Suprapubic skin (tissue), 4 donors: ENCODE data around the gene GNB4.

Experiments used
- EP300 ChIP-seq: sonication (generic); formaldehyde crosslinking; IDR thresholded peaks from one replicate; pipeline ENCODE4 v1.6.1; 2017; ENCODE audit warnings: antibody characterized with exemption
- POLR2A ChIP-seq, 2 donors: fragments of 450-650 bp; IDR thresholded peaks; one replicate each; pipeline ENCODE4 v1.6.1; 2017; ENCODE audit warnings: antibody characterized with exemption in 2 of 2, mild to moderate bottlenecking in 2 of 2, moderate library complexity in 2 of 2
- POLR2AphosphoS5 ChIP-seq, 3 donors: sonication (generic); formaldehyde crosslinking; IDR thresholded peaks; one replicate each; pipeline ENCODE4 v1.6.1; 2017; ENCODE audit warnings: antibody characterized with exemption in 3 of 3
- TF ChIP-seq, protein P1 (sequence below), 2 donors: fragments of 200-600 bp in 1 of 2; fragments of 450-650 bp in 1 of 2; sonication (generic) in 1 of 2; IDR thresholded peaks; one replicate each; pipeline ENCODE4 v1.5.1; 2016 to 2019; ENCODE audit warnings: antibody characterized with exemption in 2 of 2, mild to moderate bottlenecking in 1 of 2, moderate library complexity in 1 of 2

DNA sequence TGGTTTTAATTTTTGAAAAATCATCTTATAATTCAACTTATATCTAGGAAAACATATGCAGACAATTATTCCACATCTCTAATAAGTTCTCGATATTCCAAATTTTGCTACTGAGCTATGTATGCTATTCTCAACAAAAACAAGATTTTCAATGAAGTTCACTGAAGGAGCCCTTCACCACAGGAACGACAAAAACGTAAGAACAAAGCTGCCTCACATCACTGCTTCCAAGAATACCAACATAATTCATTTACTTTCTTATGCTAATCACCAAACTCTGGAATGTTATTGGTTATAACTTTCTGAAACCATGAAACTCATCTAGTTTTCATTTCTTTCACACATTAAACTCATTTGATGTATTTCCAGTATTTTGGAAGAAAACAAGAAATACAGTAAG is 49.7 kb downstream of the GNB4 start:
- TF ChIP-seq EP300 = no peak
- TF ChIP-seq, protein P1, sequence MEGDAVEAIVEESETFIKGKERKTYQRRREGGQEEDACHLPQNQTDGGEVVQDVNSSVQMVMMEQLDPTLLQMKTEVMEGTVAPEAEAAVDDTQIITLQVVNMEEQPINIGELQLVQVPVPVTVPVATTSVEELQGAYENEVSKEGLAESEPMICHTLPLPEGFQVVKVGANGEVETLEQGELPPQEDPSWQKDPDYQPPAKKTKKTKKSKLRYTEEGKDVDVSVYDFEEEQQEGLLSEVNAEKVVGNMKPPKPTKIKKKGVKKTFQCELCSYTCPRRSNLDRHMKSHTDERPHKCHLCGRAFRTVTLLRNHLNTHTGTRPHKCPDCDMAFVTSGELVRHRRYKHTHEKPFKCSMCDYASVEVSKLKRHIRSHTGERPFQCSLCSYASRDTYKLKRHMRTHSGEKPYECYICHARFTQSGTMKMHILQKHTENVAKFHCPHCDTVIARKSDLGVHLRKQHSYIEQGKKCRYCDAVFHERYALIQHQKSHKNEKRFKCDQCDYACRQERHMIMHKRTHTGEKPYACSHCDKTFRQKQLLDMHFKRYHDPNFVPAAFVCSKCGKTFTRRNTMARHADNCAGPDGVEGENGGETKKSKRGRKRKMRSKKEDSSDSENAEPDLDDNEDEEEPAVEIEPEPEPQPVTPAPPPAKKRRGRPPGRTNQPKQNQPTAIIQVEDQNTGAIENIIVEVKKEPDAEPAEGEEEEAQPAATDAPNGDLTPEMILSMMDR (IDR thresholded peaks at IDR 0.05) = no peak
- no peak for TF ChIP-seq POLR2AphosphoS5 (IDR thresholded peaks at IDR 0.05)
- no peak for TF ChIP-seq POLR2A (IDR thresholded peaks at IDR 0.05)
